ENCODE measurements around the gene TAAR1.
"Not testable (repeated sequence)": the region's sequence is repeated elsewhere in the genome, so short reads cannot be mapped to it uniquely, and the experiment has no call there.

TAAR1 gene

GRCh38 chr6:132651062-132651461 is 7.9 kb downstream of the TAAR1 start:
- DNase-seq, result no peak

- no peak for DNase-seq
Measured at GRCh38 chr6:132650429-132650828, 8.6 kb downstream of the TAAR1 start.

- no peak for DNase-seq
Measured at GRCh38 chr6:132648828-132649227, 10.2 kb downstream of the TAAR1 start.

GRCh38 chr6:132648356-132648755 is 10.6 kb downstream of the TAAR1 start:
- DNase-seq, result no peak

- DNase-seq, result no peak
Measured at GRCh38 chr6:132643547-132643946, 15.4 kb downstream of the TAAR1 start.

- not testable (repeated sequence) for DNase-seq
Measured at GRCh38 chr6:132637135-132637534, 21.8 kb downstream of the TAAR1 start.

- DNase-seq, result not testable (repeated sequence)
Measured at GRCh38 chr6:132635906-132636305, 23.1 kb downstream of the TAAR1 start.

- DNase-seq, result not testable (repeated sequence)
Measured at GRCh38 chr6:132635288-132635687, 23.7 kb downstream of the TAAR1 start.

- DNase-seq, result no peak
Measured at GRCh38 chr6:132634796-132635195, 24.2 kb downstream of the TAAR1 start.

- DNase-seq, result no peak
Measured at GRCh38 chr6:132633362-132633761, 25.6 kb downstream of the TAAR1 start.

- DNase-seq, result no peak
Measured at GRCh38 chr6:132624175-132624574, 34.8 kb downstream of the TAAR1 start, which contains the start of gene TAAR2. TSS of gene TAAR2 (minus strand) at chr6:132624275. CDS start at chr6:132624275, 0 bp downstream.

- no peak for DNase-seq
Measured at GRCh38 chr6:132623106-132623845, 35.7 kb downstream of the TAAR1 start.

- DNase-seq, result no peak
Measured at GRCh38 chr6:132616677-132617076, 42.3 kb downstream of the TAAR1 start.

- DNase-seq, result no peak
Measured at GRCh38 chr6:132614554-132614953, 44.4 kb downstream of the TAAR1 start.

- DNase-seq, result no peak
Measured at GRCh38 chr6:132612449-132613108, 46.4 kb downstream of the TAAR1 start.

- no peak for DNase-seq
Measured at GRCh38 chr6:132611616-132612015, 47.4 kb downstream of the TAAR1 start.

GRCh38 chr6:132607544-132608233 is 51.3 kb downstream of the TAAR1 start:
- no peak for DNase-seq

- DNase-seq, result no peak
Measured at GRCh38 chr6:132604635-132605152, 54.3 kb downstream of the TAAR1 start.

- DNase-seq, result not testable (repeated sequence)
Measured at GRCh38 chr6:132600900-132601299, 58.1 kb downstream of the TAAR1 start.

- DNase-seq, result no peak
Measured at GRCh38 chr6:132598473-132598872, 60.5 kb downstream of the TAAR1 start.

- DNase-seq, result no peak
Measured at GRCh38 chr6:132596201-132596600, 62.8 kb downstream of the TAAR1 start.

Data from activated effector memory CD4-positive, alpha-beta T cell treated with Interleukin-2 at 50 U/mL for 16 hours (primary cell).